BLaER1 treated with 17β-estradiol and CSF1 and Interleukin-3, amounts not matched to agents 10 nM and 100 nM (cell line): Measurements from ENCODE around the gene DIS3L.
"Not testable (repeated sequence)": the region's sequence is repeated elsewhere in the genome, so short reads cannot be mapped to it uniquely, and the experiment has no call there.

ENCODE experiments used
- H3K27ac ChIP-seq, 11 experiments: shearing (Covaris generic); formaldehyde crosslinking; 2 replicates each; pipeline ENCODE4 v1.8.1; 2022
- H3K27me3 ChIP-seq, 11 experiments: shearing (Covaris generic); formaldehyde crosslinking; 2 replicates each; pipeline ENCODE4 v1.8.1; 2022
- H3K36me3 ChIP-seq, 11 experiments: shearing (Covaris generic); formaldehyde crosslinking; 2 replicates each; pipeline ENCODE4 v1.8.1; 2022
- H3K4me1 ChIP-seq, 10 experiments: shearing (Covaris generic); formaldehyde crosslinking; 2 replicates each; pipeline ENCODE4 v1.8.1; 2022
- H3K4me2 ChIP-seq, 11 experiments: shearing (Covaris generic); formaldehyde crosslinking; 2 replicates each; pipeline ENCODE4 v1.8.1; 2022
- H3K4me3 ChIP-seq, 10 experiments: shearing (Covaris generic); formaldehyde crosslinking; 2 replicates each; pipeline ENCODE4 v1.8.1; 2022
- H3K9ac ChIP-seq, 11 experiments: shearing (Covaris generic); formaldehyde crosslinking; 2 replicates each; pipeline ENCODE4 v1.8.1; 2022
- H3K9me3 ChIP-seq, 11 experiments: shearing (Covaris generic); formaldehyde crosslinking; replicated peaks in 1 of 11; 2 replicates each; pipeline ENCODE4 v1.8.1; 2022
- H4K20me1 ChIP-seq, 11 experiments: shearing (Covaris generic); formaldehyde crosslinking; 2 replicates each; pipeline ENCODE4 v1.8.1; 2022
- Cebpa-rat ChIP-seq, 11 experiments: shearing (Covaris generic); IDR thresholded peaks; 2 replicates each; pipeline ENCODE4 v1.8.1; 2022

The DIS3L gene

GRCh38 chr15:66293419-66294156 lies at the start of gene DIS3L:
DIS3L (plus strand) TSS chr15:66293568; CDS start chr15:66293597, 29 bp downstream.
- H3K4me3 ChIP-seq = peak within 1 kb of the TSS; percentile 62 to 80 (median 72)
- peaks cover 24 to 57% (median 48%) of the 10 kb centered on the region in 10 experiments for H3K4me1 ChIP-seq
- no peaks in the 10 kb centered on the region for H4K20me1 ChIP-seq
- no peaks in the 10 kb centered on the region for H3K9me3 ChIP-seq
- peak within 1 kb of the TSS; percentile 83 to 93 (median 91) for H3K4me2 ChIP-seq
- no peak for TF ChIP-seq Cebpa-rat (IDR thresholded peaks at IDR 0.05)
- no peaks in the 10 kb centered on the region for H3K27me3 ChIP-seq
- H3K36me3 ChIP-seq = peaks cover 0 to 26% (median 20%) of the 10 kb centered on the region in 11 experiments; a peak in 19 of 22 replicates
- peak within 1 kb of the TSS; percentile 80 to 98 (median 93) for H3K27ac ChIP-seq
- H3K9ac ChIP-seq = peak within 1 kb of the TSS; percentile 83 to 98 (median 92)

- not testable (repeated sequence) for H4K20me1 ChIP-seq, H3K4me3 ChIP-seq, H3K36me3 ChIP-seq, H3K4me1 ChIP-seq, H3K9me3 ChIP-seq, H3K27ac ChIP-seq, H3K9ac ChIP-seq, H3K4me2 ChIP-seq
- peaks cover 10 to 22% (median 14%) of the 10 kb centered on the region in 11 experiments for H3K27me3 ChIP-seq
These were observed 47.5 kb upstream of the DIS3L start for GRCh38 chr15:66245832-66246231.

GRCh38 chr15:66246937-66247336 lies 46.4 kb upstream of the DIS3L start:
- H3K9me3 ChIP-seq = no peaks in the 10 kb centered on the region
- TF ChIP-seq Cebpa-rat (IDR thresholded peaks at IDR 0.05) = no peak
- peaks cover 0 to 13% (median 0%) of the 10 kb centered on the region in 11 experiments; a peak in 3 of 22 replicates for H4K20me1 ChIP-seq
- H3K9ac ChIP-seq = no peak overlapping the region
- H3K4me3 ChIP-seq = no peak overlapping the region
- no peaks in the 10 kb centered on the region for H3K36me3 ChIP-seq
- no peaks in the 10 kb centered on the region; a peak in 1 of 20 replicates for H3K4me1 ChIP-seq
- no peak overlapping the region for H3K4me2 ChIP-seq
- no peak overlapping the region for H3K27ac ChIP-seq
- peaks cover 21 to 33% (median 25%) of the 10 kb centered on the region in 11 experiments for H3K27me3 ChIP-seq

GRCh38 chr15:66249605-66250174 lies 43.7 kb upstream of the DIS3L start:
- no peaks in the 10 kb centered on the region for H3K36me3 ChIP-seq
- no peak overlapping the region for H3K4me2 ChIP-seq

GRCh38 chr15:66251065-66251789 lies 42.1 kb upstream of the DIS3L start:
- no peaks in the 10 kb centered on the region for H3K36me3 ChIP-seq
- peaks cover 5 to 23% (median 18%) of the 10 kb centered on the region in 10 experiments; a peak in 15 of 20 replicates for H3K4me1 ChIP-seq
- H3K9ac ChIP-seq = no peak overlapping the region
- peaks cover 0 to 40% (median 22%) of the 10 kb centered on the region in 11 experiments; a peak in 14 of 22 replicates for H4K20me1 ChIP-seq
- TF ChIP-seq Cebpa-rat (IDR thresholded peaks at IDR 0.05) = no peak
- peaks cover 64 to 76% (median 68%) of the 10 kb centered on the region in 11 experiments for H3K27me3 ChIP-seq
- H3K4me3 ChIP-seq = 0 out of 20 replicates have a peak overlapping the region, but pooled peaks of 1 of the 10 experiments have one; percentile 70
- no peaks in the 10 kb centered on the region for H3K9me3 ChIP-seq
- peak overlapping the region in 4 of 11 experiments; percentile 73 to 99 (median 98); a peak in 6 of 22 replicates for H3K4me2 ChIP-seq
- no peak overlapping the region for H3K27ac ChIP-seq

More at GRCh38 chr15:66249605-66250174, 43.7 kb upstream of the DIS3L start:
- H3K9ac ChIP-seq = no peak overlapping the region
- peaks cover 0 to 33% (median 18%) of the 10 kb centered on the region in 11 experiments; a peak in 14 of 22 replicates for H4K20me1 ChIP-seq
- H3K27me3 ChIP-seq = peaks cover 49 to 60% (median 53%) of the 10 kb centered on the region in 11 experiments
- no peak overlapping the region for H3K4me3 ChIP-seq
- H3K27ac ChIP-seq = no peak overlapping the region
- TF ChIP-seq Cebpa-rat (IDR thresholded peaks at IDR 0.05) = no peak
- H3K9me3 ChIP-seq = no peaks in the 10 kb centered on the region
- H3K4me1 ChIP-seq = peaks cover 5 to 23% (median 18%) of the 10 kb centered on the region in 10 experiments; a peak in 15 of 20 replicates

GRCh38 chr15:66251790-66252684 lies 41.3 kb upstream of the DIS3L start:
- peaks cover 0 to 40% (median 22%) of the 10 kb centered on the region in 11 experiments; a peak in 14 of 22 replicates for H4K20me1 ChIP-seq
- no peaks in the 10 kb centered on the region for H3K9me3 ChIP-seq
- H3K36me3 ChIP-seq = no peaks in the 10 kb centered on the region
- peak overlapping the region; percentile 92 to 99 (median 98) for H3K4me2 ChIP-seq
- no peak for TF ChIP-seq Cebpa-rat (IDR thresholded peaks at IDR 0.05)
- peak overlapping the region in 9 of 11 experiments; percentile 33 to 61 (median 51); a peak in 15 of 22 replicates for H3K9ac ChIP-seq
- peak overlapping the region; percentile 56 to 74 (median 63) for H3K4me3 ChIP-seq
- H3K27ac ChIP-seq = no peak overlapping the region
- peaks cover 72 to 84% (median 76%) of the 10 kb centered on the region in 11 experiments for H3K27me3 ChIP-seq
- peaks cover 5 to 23% (median 18%) of the 10 kb centered on the region in 10 experiments; a peak in 15 of 20 replicates for H3K4me1 ChIP-seq

GRCh38 chr15:66252685-66253417 lies 40.5 kb upstream of the DIS3L start:
- Histone ChIP-seq H4K20me1 (peaks cover 0 to 40% (median 22%) of the 10 kb centered on the region in 11 experiments; a peak in 14 of 22 replicates), H3K27me3 (peaks cover 74 to 90% (median 80%) of the 10 kb centered on the region in 11 experiments), H3K27ac (no peak overlapping the region), H3K4me3 (peak overlapping the region; percentile 56 to 74 (median 63)), H3K4me1 (peaks cover 5 to 23% (median 18%) of the 10 kb centered on the region in 10 experiments; a peak in 15 of 20 replicates), H3K4me2 (peak overlapping the region; percentile 92 to 99 (median 98)), H3K36me3 (no peaks in the 10 kb centered on the region), H3K9me3 (no peaks in the 10 kb centered on the region), H3K9ac (peak overlapping the region; percentile 25 to 61 (median 49); a peak in 18 of 22 replicates)
- no peak for TF ChIP-seq Cebpa-rat (IDR thresholded peaks at IDR 0.05)
